Measurements from ENCODE around the gene ECE2. TPM values are rescaled to one million over a fixed set of nuclear protein-coding genes. Genes with fewer than 3 reads are reported as not detected.

The ECE2 gene
- total RNA-seq, 3 donors from 2014 or later = not detected

- H3K36me3 ChIP-seq = no peaks in the 10 kb centered on the region
- TF ChIP-seq POLR2AphosphoS5 (IDR thresholded peaks at IDR 0.05) (no peak), CTCF (IDR thresholded peaks at IDR 0.05) (no peak), POLR2A (IDR thresholded peaks at IDR 0.05) (no peak)
- H3K27me3 ChIP-seq = no peaks in the 10 kb centered on the region
- intact Hi-C loops (cut with DNase I; ENCODE audit: low total_unique reads) = loop anchor here (10.0 kb wide), 1 partner anchor 1522 kb away; the partner anchor contains the start of gene ATP11B
- no peak for DNase-seq (ENCODE audit: low spot score in 2 of 2)
- H3K9me3 ChIP-seq = no peaks in the 10 kb centered on the region
- peaks cover 11 to 37% of the 10 kb centered on the region in 2 donors for H3K4me1 ChIP-seq
- H3K27ac ChIP-seq = peak overlapping the region; percentile 92 to 99
- H3K4me3 ChIP-seq = peak overlapping the region in 1 of 3 donors; percentile 86
Measured at GRCh38 chr3:184317201-184317600, 41.4 kb downstream of the ECE2 start.

- intact Hi-C loops (cut with DNase I; ENCODE audit: low total_unique reads) = no loop called here
- Histone ChIP-seq H3K4me1 (peaks cover 11 to 37% of the 10 kb centered on the region in 2 donors), H3K27ac (peak overlapping the region; percentile 92 to 96), H3K4me3 (peak overlapping the region in 2 of 3 donors; percentile 22 to 60), H3K27me3 (no peaks in the 10 kb centered on the region), H3K36me3 (peaks cover 18% of the 10 kb centered on the region), H3K9me3 (no peaks in the 10 kb centered on the region)
- no peak for TF ChIP-seq POLR2A (IDR thresholded peaks at IDR 0.05)
- no peak for TF ChIP-seq CTCF (IDR thresholded peaks at IDR 0.05)
- peak in 2 of 3 donors; percentile 41 to 45 for TF ChIP-seq POLR2AphosphoS5 (IDR thresholded peaks at IDR 0.05)
- DNase-seq (ENCODE audit: low spot score in 2 of 2) = peak; percentile 96 to 97
Measured at GRCh38 chr3:184320104-184320445, 44.3 kb downstream of the ECE2 start.

- no peak for TF ChIP-seq POLR2AphosphoS5 (IDR thresholded peaks at IDR 0.05)
- TF ChIP-seq CTCF (IDR thresholded peaks at IDR 0.05) = no peak
- TF ChIP-seq POLR2A (IDR thresholded peaks at IDR 0.05) = no peak
- Histone ChIP-seq H3K4me3 (no peak overlapping the region), H3K36me3 (peaks cover 26% of the 10 kb centered on the region), H3K9me3 (no peaks in the 10 kb centered on the region), H3K27ac (peak overlapping the region; percentile 92 to 96), H3K4me1 (peaks cover 6 to 26% of the 10 kb centered on the region in 2 donors), H3K27me3 (no peaks in the 10 kb centered on the region)
- DNase-seq (ENCODE audit: low spot score in 2 of 2) = no peak
- intact Hi-C loops (cut with DNase I; ENCODE audit: low total_unique reads) = no loop called here
Measured at GRCh38 chr3:184321666-184322065, 45.8 kb downstream of the ECE2 start.

- peaks cover 6 to 14% of the 10 kb centered on the region in 2 donors for H3K4me1 ChIP-seq
- DNase-seq (ENCODE audit: low spot score in 2 of 2) = no peak
- peak overlapping the region; percentile 21 to 41 for H3K27ac ChIP-seq
- peaks cover 39% of the 10 kb centered on the region for H3K36me3 ChIP-seq
- intact Hi-C loops (cut with DNase I; ENCODE audit: low total_unique reads) = no loop called here
- TF ChIP-seq POLR2AphosphoS5 (IDR thresholded peaks at IDR 0.05) (peak in 1 of 3 donors; percentile 23), POLR2A (IDR thresholded peaks at IDR 0.05) (no peak)
- no peaks in the 10 kb centered on the region for H3K27me3 ChIP-seq
- H3K9me3 ChIP-seq = no peaks in the 10 kb centered on the region
- no peak overlapping the region for H3K4me3 ChIP-seq
Measured at GRCh38 chr3:184322731-184323487, 47.1 kb downstream of the ECE2 start.

- peaks cover 45% of the 10 kb centered on the region for H3K36me3 ChIP-seq
- peaks cover 6 to 7% of the 10 kb centered on the region in 2 donors for H3K4me1 ChIP-seq
- DNase-seq (ENCODE audit: low spot score in 2 of 2) = no peak
- intact Hi-C loops (cut with DNase I; ENCODE audit: low total_unique reads) = no loop called here
- no peak for TF ChIP-seq POLR2AphosphoS5 (IDR thresholded peaks at IDR 0.05)
- TF ChIP-seq POLR2A (IDR thresholded peaks at IDR 0.05) = no peak
- TF ChIP-seq CTCF (IDR thresholded peaks at IDR 0.05) = no peak
- no peaks in the 10 kb centered on the region for H3K27me3 ChIP-seq
- no peak overlapping the region for H3K4me3 ChIP-seq
- H3K9me3 ChIP-seq = no peaks in the 10 kb centered on the region
- peak overlapping the region in 1 of 2 donors; percentile 21 for H3K27ac ChIP-seq
Measured at GRCh38 chr3:184323696-184324095, 47.9 kb downstream of the ECE2 start.

Data from breast epithelium (tissue), 4 donors.